ENCODE measurements around the gene VSIG2.

Gene VSIG2

GRCh38 chr11:124717421-124717785, 34.7 kb downstream of the VSIG2 start:
- no peak for DNase-seq

- no peak for DNase-seq
These were observed 35.5 kb downstream of the VSIG2 start for GRCh38 chr11:124716591-124716990.

GRCh38 chr11:124712392-124712791, 39.7 kb downstream of the VSIG2 start:
- no peak for DNase-seq

- no peak for DNase-seq
These were observed 44.2 kb downstream of the VSIG2 start for GRCh38 chr11:124707829-124708228.

GRCh38 chr11:124700028-124700427, 52.0 kb downstream of the VSIG2 start:
- DNase-seq: no peak

GRCh38 chr11:124699547-124699946, 52.5 kb downstream of the VSIG2 start:
- no peak for DNase-seq

All from NCI-H526 treated with DMSO at 0.1 percent for 48 hours (cell line).